Muscle of back (tissue), 13 donors: ENCODE data around the gene TCEA3. TPM values are rescaled to one million over a fixed set of nuclear protein-coding genes. Genes with fewer than 3 reads are reported as not detected.

Experiments
- DNase-seq, 3 donors: peaks; one replicate each; pipeline versions ENCODE4 v3.0.0 to v3.0.0-alpha.2; 2013
- long read RNA-seq, 9 donors: transcript quantifications; one replicate each; lab custom pipeline, GENCODE V29; 2026
- polyA plus RNA-seq, 10 donors: library from polyadenylated mRNA; unstranded; fragments of 120-200 nt; gene quantifications; one replicate each; pipeline ENCODE4 v1.2.1, GENCODE V29; 2013; ENCODE audit not compliant: insufficient read length in 10 of 10

The TCEA3 gene
- polyA plus RNA-seq = 100 to 1,000 TPM; 164 to 377 (median 286) TPM
- long read RNA-seq, donor 1, transcript TCEA3-203 (11 exons, 1,559 nt) = major isoform, 75 of 138 reads
- long read RNA-seq, donor 1, partial matches to known transcripts = 39 of 138 reads
- long read RNA-seq, donor 1, other reads (novel, unspliced or antisense) = 19 of 138 reads
- long read RNA-seq, donor 2, transcript TCEA3-203 (11 exons, 1,559 nt) = major isoform, 62 of 135 reads
- long read RNA-seq, donor 2, partial matches to known transcripts = 56 of 135 reads
- long read RNA-seq, donor 2, other reads (novel, unspliced or antisense) = 13 of 135 reads
- long read RNA-seq, donor 3 = 0 reads
- long read RNA-seq, donor 4, transcript TCEA3-203 (11 exons, 1,559 nt) = major isoform, 56 of 107 reads
- long read RNA-seq, donor 4, partial matches to known transcripts = 31 of 107 reads
- long read RNA-seq, donor 4, other reads (novel, unspliced or antisense) = 20 of 107 reads
- long read RNA-seq, donor 5, transcript TCEA3-203 (11 exons, 1,559 nt) = major isoform, 67 of 193 reads
- long read RNA-seq, donor 5, partial matches to known transcripts = 102 of 193 reads
- long read RNA-seq, donor 5, other reads (novel, unspliced or antisense) = 19 of 193 reads
- long read RNA-seq, donor 6, transcript TCEA3-203 (11 exons, 1,559 nt) = major isoform, 94 of 171 reads
- long read RNA-seq, donor 6, partial matches to known transcripts = 58 of 171 reads
- long read RNA-seq, donor 6, other reads (novel, unspliced or antisense) = 15 of 171 reads
- long read RNA-seq, donor 7, transcript TCEA3-203 (11 exons, 1,559 nt) = major isoform, 48 of 67 reads
- long read RNA-seq, donor 7, partial matches to known transcripts = 7 of 67 reads
- long read RNA-seq, donor 7, other reads (novel, unspliced or antisense) = 11 of 67 reads
- long read RNA-seq, donor 8, transcript TCEA3-203 (11 exons, 1,559 nt) = major isoform, 21 of 31 reads
- long read RNA-seq, donor 8, partial matches to known transcripts = 10 of 31 reads
- long read RNA-seq, donor 8, other reads (novel, unspliced or antisense) = 0 of 31 reads
- long read RNA-seq, donor 9, transcript TCEA3-203 (11 exons, 1,559 nt) = major isoform, 9 of 9 reads
- long read RNA-seq, donor 9, partial matches to known transcripts = 0 of 9 reads
- long read RNA-seq, donor 9, other reads (novel, unspliced or antisense) = 0 of 9 reads

GRCh38 chr1:23424293-23425192 is at the start of gene TCEA3:
Gene TCEA3 (minus strand): TSS chr1:23424748. CDS start chr1:23424633, 115 bp downstream.
- DNase-seq = peak; percentile 45 to 76 (median 55)

GRCh38 chr1:23473037-23473800 is 48.7 kb upstream of the TCEA3 start:
- DNase-seq = no peak

- no peak for DNase-seq
Observed at GRCh38 chr1:23472351-23473036, 47.9 kb upstream of the TCEA3 start.

GRCh38 chr1:23471473-23472075 is 47.0 kb upstream of the TCEA3 start:
- DNase-seq = no peak

- peak; percentile 69 to 90 (median 74) for DNase-seq
Observed at GRCh38 chr1:23470282-23471070, 45.9 kb upstream of the TCEA3 start.

- no peak for DNase-seq
Observed at GRCh38 chr1:23469372-23469982, 44.9 kb upstream of the TCEA3 start.

GRCh38 chr1:23466423-23466989 is 42.0 kb upstream of the TCEA3 start:
- no peak for DNase-seq

- DNase-seq = no peak
Observed at GRCh38 chr1:23463286-23463685, 38.7 kb upstream of the TCEA3 start.

- no peak for DNase-seq
Observed at GRCh38 chr1:23462766-23463165, 38.2 kb upstream of the TCEA3 start.

GRCh38 chr1:23461050-23461449 is 36.5 kb upstream of the TCEA3 start:
- no peak for DNase-seq

- DNase-seq = no peak
Observed at GRCh38 chr1:23460519-23460918, 36.0 kb upstream of the TCEA3 start.

- no peak for DNase-seq
Observed at GRCh38 chr1:23459338-23459757, 34.8 kb upstream of the TCEA3 start.

GRCh38 chr1:23456226-23456625 is 31.7 kb upstream of the TCEA3 start:
- no peak for DNase-seq

- no peak for DNase-seq
Observed at GRCh38 chr1:23453455-23454000, 29.0 kb upstream of the TCEA3 start.

- DNase-seq = no peak
Observed at GRCh38 chr1:23452011-23452411, 27.5 kb upstream of the TCEA3 start.

GRCh38 chr1:23451441-23451840 is 26.9 kb upstream of the TCEA3 start:
- DNase-seq = no peak

- no peak for DNase-seq
Observed at GRCh38 chr1:23450894-23451293, 26.3 kb upstream of the TCEA3 start.
